ENCODE results near the gene UNCX. TPM values are rescaled to one million over a fixed set of nuclear protein-coding genes. Genes with fewer than 3 reads are reported as not detected.

The UNCX gene
- not detected for total RNA-seq
- long read RNA-seq, result 0 reads

GRCh38 chr7:1232623-1233332 lies at the start of gene UNCX:
Gene UNCX (plus strand): TSS chr7:1232872. CDS start chr7:1233018, 146 bp downstream.
- Histone ChIP-seq H3K27me3 (ENCODE audit: low read depth) (peaks cover 98% of the 10 kb centered on the region), H3K27ac (replicated peaks) (no peak within 1 kb of the TSS), H3K9me3 (replicated peaks) (no peaks in the 10 kb centered on the region), H3K4me3 (no peak within 1 kb of the TSS), H3K36me3 (no peaks in the 10 kb centered on the region), H3K4me1 (peaks cover 39% of the 10 kb centered on the region)
- intact Hi-C loops (cut with micrococcal nuclease), result no loop called here
- TF ChIP-seq CTCF (IDR thresholded peaks at IDR 0.05; ENCODE audit: borderline replicate concordance), result no peak
- no peak for DNase-seq

GRCh38 chr7:1187127-1187526 lies 45.5 kb upstream of the UNCX start:
- no peaks in the 10 kb centered on the region for H3K4me1 ChIP-seq
- DNase-seq, result no peak
- no peak overlapping the region for H3K4me3 ChIP-seq
- no peaks in the 10 kb centered on the region for H3K36me3 ChIP-seq
- no peaks in the 10 kb centered on the region for H3K9me3 ChIP-seq (replicated peaks)
- H3K27ac ChIP-seq (replicated peaks), result no peak overlapping the region
- TF ChIP-seq CTCF (IDR thresholded peaks at IDR 0.05; ENCODE audit: borderline replicate concordance), result no peak
- intact Hi-C loops (cut with micrococcal nuclease), result no loop called here
- peaks cover 75% of the 10 kb centered on the region for H3K27me3 ChIP-seq (ENCODE audit: low read depth)

- Histone ChIP-seq H3K4me3 (no peak overlapping the region), H3K9me3 (replicated peaks) (no peaks in the 10 kb centered on the region), H3K4me1 (no peaks in the 10 kb centered on the region), H3K36me3 (no peaks in the 10 kb centered on the region), H3K27me3 (ENCODE audit: low read depth) (peaks cover 86% of the 10 kb centered on the region), H3K27ac (replicated peaks) (no peak overlapping the region)
- DNase-seq, result no peak
- TF ChIP-seq CTCF (IDR thresholded peaks at IDR 0.05; ENCODE audit: borderline replicate concordance), result no peak
- intact Hi-C loops (cut with micrococcal nuclease), result no loop called here
Measured at GRCh38 chr7:1188720-1189294, 43.9 kb upstream of the UNCX start.

GRCh38 chr7:1189986-1190772 lies 42.5 kb upstream of the UNCX start:
- no peaks in the 10 kb centered on the region for H3K36me3 ChIP-seq
- no peak for TF ChIP-seq CTCF (IDR thresholded peaks at IDR 0.05; ENCODE audit: borderline replicate concordance)
- no peaks in the 10 kb centered on the region for H3K9me3 ChIP-seq (replicated peaks)
- H3K27me3 ChIP-seq (ENCODE audit: low read depth), result peaks cover 90% of the 10 kb centered on the region
- DNase-seq, result no peak
- no peak overlapping the region for H3K27ac ChIP-seq (replicated peaks)
- intact Hi-C loops (cut with micrococcal nuclease), result no loop called here
- no peaks in the 10 kb centered on the region for H3K4me1 ChIP-seq
- no peak overlapping the region for H3K4me3 ChIP-seq

GRCh38 chr7:1192171-1192676 lies 40.4 kb upstream of the UNCX start:
- H3K36me3 ChIP-seq, result no peaks in the 10 kb centered on the region
- H3K4me1 ChIP-seq, result no peaks in the 10 kb centered on the region
- H3K27me3 ChIP-seq (ENCODE audit: low read depth), result peaks cover 79% of the 10 kb centered on the region
- no peak overlapping the region for H3K27ac ChIP-seq (replicated peaks)
- H3K4me3 ChIP-seq, result no peak overlapping the region
- intact Hi-C loops (cut with micrococcal nuclease), result no loop called here
- no peaks in the 10 kb centered on the region for H3K9me3 ChIP-seq (replicated peaks)
- DNase-seq, result no peak
- TF ChIP-seq CTCF (IDR thresholded peaks at IDR 0.05; ENCODE audit: borderline replicate concordance), result no peak

All from left ventricle myocardium inferior (tissue), 1 donor.